Natural killer cell treated with Interleukin-12 subunit alpha and Interleukin-12 subunit beta and Interleukin-15 and Interleukin-18, amount 100 ng/mL, for 72 hours (primary cell): Measurements from ENCODE around the gene MVB12A. TPM values are rescaled to one million over a fixed set of nuclear protein-coding genes. Genes with fewer than 3 reads are reported as not detected.
A peak's percentile ranks its signal among the peaks of the same experiment; 100 is the strongest.

Source experiments
- ATAC-seq, 2 donors: fragments of 150-1000 bp; cut with Tn5 transposase in 1 of 2; sonication (Bioruptor Pico), chemical (Tn5 transposase) in 1 of 2; 2 replicates each; pipeline ENCODE4 v1.10.0; 2021
- DNase-seq: peaks from one replicate; pipeline ENCODE4 v3.0.0; 2022; ENCODE audit warnings: low spot score
- H3K27ac Mint-ChIP-seq, 2 donors: 1 replicate in 1 of 2; 2 replicates in 1 of 2; pipeline ENCODE4 v1.8.0; 2022; ENCODE audit warnings: mixed read lengths in 2 of 2, mild to moderate bottlenecking in 1 of 2, moderate library complexity in 1 of 2
- H3K27me3 Mint-ChIP-seq, 2 donors: 1 replicate in 1 of 2; 2 replicates in 1 of 2; pipeline ENCODE4 v1.8.0; 2022; ENCODE audit warnings: mixed read lengths in 2 of 2
- H3K36me3 Mint-ChIP-seq: one replicate; pipeline ENCODE4 v1.8.0; 2022; ENCODE audit warnings: mixed read lengths
- H3K4me1 Mint-ChIP-seq, 2 donors: 1 replicate in 1 of 2; 2 replicates in 1 of 2; pipeline ENCODE4 v1.8.0; 2022; ENCODE audit warnings: low read depth in 2 of 2, mixed read lengths in 2 of 2, mild to moderate bottlenecking in 1 of 2
- H3K4me3 Mint-ChIP-seq: one replicate; pipeline ENCODE4 v1.8.0; 2022; ENCODE audit warnings: mixed read lengths
- H3K9me3 Mint-ChIP-seq: 2 replicates; pipeline ENCODE4 v1.8.0; 2022; ENCODE audit warnings: mixed read lengths
- total RNA-seq, 2 donors: library from RNA; stranded (reverse); gene quantifications; one replicate each; pipeline ENCODE4 v1.2.3, GENCODE V29; 2022

Gene MVB12A
- total RNA-seq, 2 donors from 2014 or later, result 37.0 to 45.9 TPM

GRCh38 chr19:17441241-17442021 is 21.6 kb downstream of the MVB12A start:
- H3K27ac Mint-ChIP-seq, result no peak overlapping the region
- DNase-seq (no peak), ATAC-seq (peak; percentile 55 to 58)
- no peak overlapping the region for H3K4me3 Mint-ChIP-seq
- H3K4me1 Mint-ChIP-seq, result no peaks in the 10 kb centered on the region
- no peaks in the 10 kb centered on the region for H3K36me3 Mint-ChIP-seq
- no peaks in the 10 kb centered on the region for H3K9me3 Mint-ChIP-seq
- no peaks in the 10 kb centered on the region for H3K27me3 Mint-ChIP-seq

GRCh38 chr19:17445526-17446165 is 25.8 kb downstream of the MVB12A start:
- no peaks in the 10 kb centered on the region for H3K9me3 Mint-ChIP-seq
- no peak overlapping the region for H3K4me3 Mint-ChIP-seq
- ATAC-seq (no peak), DNase-seq (no peak)
- no peaks in the 10 kb centered on the region for H3K36me3 Mint-ChIP-seq
- peaks cover 11 to 18% of the 10 kb centered on the region in 2 donors for H3K27me3 Mint-ChIP-seq
- peaks cover 5 to 6% of the 10 kb centered on the region in 2 donors for H3K4me1 Mint-ChIP-seq
- H3K27ac Mint-ChIP-seq, result no peak overlapping the region

GRCh38 chr19:17447704-17448130 is 27.9 kb downstream of the MVB12A start:
- no peak for DNase-seq
- peaks cover 11 to 18% of the 10 kb centered on the region in 2 donors for H3K27me3 Mint-ChIP-seq
- H3K9me3 Mint-ChIP-seq, result no peaks in the 10 kb centered on the region
- H3K4me3 Mint-ChIP-seq, result peak overlapping the region; percentile 25
- no peaks in the 10 kb centered on the region for H3K36me3 Mint-ChIP-seq
- H3K4me1 Mint-ChIP-seq, result peaks cover 5 to 6% of the 10 kb centered on the region in 2 donors
- no peak overlapping the region for H3K27ac Mint-ChIP-seq
- no peak for ATAC-seq

- Mint-ChIP-seq H3K27ac (no peak within 1 kb of the TSS), H3K9me3 (no peaks in the 10 kb centered on the region), H3K36me3 (no peaks in the 10 kb centered on the region), H3K4me1 (peaks cover 6% of the 10 kb centered on the region in 2 donors), H3K4me3 (peak within 1 kb of the TSS; percentile 25), H3K27me3 (peaks cover 12 to 18% of the 10 kb centered on the region in 2 donors)
- DNase-seq (no peak), ATAC-seq (peak; percentile 76 to 89)
Measured at GRCh38 chr19:17448131-17448967, 28.5 kb downstream of the MVB12A start, which contains the start of gene TMEM221. TSS of gene TMEM221 (minus strand) at chr19:17448668. CDS start at chr19:17448462, 206 bp downstream.

- Mint-ChIP-seq H3K9me3 (no peaks in the 10 kb centered on the region), H3K4me3 (peak overlapping the region; percentile 4), H3K27ac (peak overlapping the region in 1 of 2 donors; percentile 64), H3K27me3 (peaks cover 18 to 19% of the 10 kb centered on the region in 2 donors), H3K4me1 (peaks cover 6 to 8% of the 10 kb centered on the region in 2 donors), H3K36me3 (no peaks in the 10 kb centered on the region)
- DNase-seq (no peak), ATAC-seq (no peak)
Measured at GRCh38 chr19:17450264-17451075, 30.6 kb downstream of the MVB12A start.

- no peaks in the 10 kb centered on the region for H3K9me3 Mint-ChIP-seq
- H3K4me1 Mint-ChIP-seq, result peaks cover 6 to 8% of the 10 kb centered on the region in 2 donors
- no peaks in the 10 kb centered on the region for H3K36me3 Mint-ChIP-seq
- H3K27ac Mint-ChIP-seq, result no peak overlapping the region
- ATAC-seq, result no peak
- peaks cover 18 to 21% of the 10 kb centered on the region in 2 donors for H3K27me3 Mint-ChIP-seq
- no peak overlapping the region for H3K4me3 Mint-ChIP-seq
- no peak for DNase-seq
Measured at GRCh38 chr19:17451820-17452219, 32.0 kb downstream of the MVB12A start.

GRCh38 chr19:17454576-17455071 is 34.8 kb downstream of the MVB12A start:
- H3K4me3 Mint-ChIP-seq, result no peak overlapping the region
- H3K36me3 Mint-ChIP-seq, result no peaks in the 10 kb centered on the region
- H3K27ac Mint-ChIP-seq, result no peak overlapping the region
- no peaks in the 10 kb centered on the region for H3K9me3 Mint-ChIP-seq
- H3K4me1 Mint-ChIP-seq, result peaks cover 6 to 8% of the 10 kb centered on the region in 2 donors
- DNase-seq, result no peak
- no peak for ATAC-seq
- H3K27me3 Mint-ChIP-seq, result peaks cover 18 to 25% of the 10 kb centered on the region in 2 donors

GRCh38 chr19:17455308-17456123 is 35.7 kb downstream of the MVB12A start:
- Mint-ChIP-seq H3K27ac (no peak overlapping the region), H3K36me3 (no peaks in the 10 kb centered on the region), H3K27me3 (peaks cover 9 to 18% of the 10 kb centered on the region in 2 donors), H3K4me3 (no peak overlapping the region), H3K4me1 (peaks cover 0 to 3% of the 10 kb centered on the region in 2 donors), H3K9me3 (no peaks in the 10 kb centered on the region)
- ATAC-seq (peak; percentile 36 to 39), DNase-seq (no peak)

GRCh38 chr19:17456127-17456526 is 36.3 kb downstream of the MVB12A start:
- Mint-ChIP-seq H3K9me3 (no peaks in the 10 kb centered on the region), H3K27ac (no peak overlapping the region), H3K4me1 (peaks cover 0 to 3% of the 10 kb centered on the region in 2 donors), H3K4me3 (no peak overlapping the region), H3K36me3 (no peaks in the 10 kb centered on the region), H3K27me3 (peaks cover 8 to 18% of the 10 kb centered on the region in 2 donors)
- ATAC-seq (no peak), DNase-seq (no peak)

GRCh38 chr19:17457616-17458015 is 37.8 kb downstream of the MVB12A start:
- no peak for DNase-seq
- Mint-ChIP-seq H3K4me3 (no peak overlapping the region), H3K9me3 (no peaks in the 10 kb centered on the region), H3K27me3 (peaks cover 8 to 18% of the 10 kb centered on the region in 2 donors), H3K36me3 (no peaks in the 10 kb centered on the region), H3K27ac (no peak overlapping the region), H3K4me1 (peaks cover 0 to 3% of the 10 kb centered on the region in 2 donors)
- no peak for ATAC-seq

GRCh38 chr19:17458970-17459369 is 39.1 kb downstream of the MVB12A start:
- H3K27ac Mint-ChIP-seq, result no peak overlapping the region
- H3K9me3 Mint-ChIP-seq, result no peaks in the 10 kb centered on the region
- no peak for ATAC-seq
- H3K4me3 Mint-ChIP-seq, result no peak overlapping the region
- no peaks in the 10 kb centered on the region for H3K4me1 Mint-ChIP-seq
- H3K36me3 Mint-ChIP-seq, result no peaks in the 10 kb centered on the region
- H3K27me3 Mint-ChIP-seq, result peaks cover 8 to 15% of the 10 kb centered on the region in 2 donors
- no peak for DNase-seq
